ENCODE data around the gene ZMYND8. TPM values are rescaled to one million over a fixed set of nuclear protein-coding genes. Genes with fewer than 3 reads are reported as not detected.

ZMYND8 gene
- total RNA-seq, 1 donor from 2014 or later: 52.3 TPM

DNA sequence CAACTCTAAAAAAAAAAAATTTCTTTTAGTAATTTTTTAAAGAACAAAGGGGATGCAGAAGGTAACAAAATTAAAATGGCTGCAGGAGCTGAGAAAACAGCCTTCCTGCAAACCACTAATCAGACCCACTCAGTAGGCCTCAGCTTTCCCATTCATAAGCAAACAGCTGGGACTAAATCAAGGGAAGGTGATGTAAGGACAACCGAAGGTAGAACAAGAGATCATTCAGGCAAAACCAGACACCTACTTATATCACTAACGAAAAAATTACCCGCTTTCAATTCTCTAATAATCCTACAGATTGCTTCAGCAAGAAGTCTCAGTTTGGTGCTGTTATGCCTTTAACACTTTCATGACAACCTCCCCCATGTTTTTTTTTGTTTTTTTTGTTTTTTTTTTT lies 124.0 kb downstream of the ZMYND8 start:
- intact Hi-C loops (cut with micrococcal nuclease): no loop called here

DNA sequence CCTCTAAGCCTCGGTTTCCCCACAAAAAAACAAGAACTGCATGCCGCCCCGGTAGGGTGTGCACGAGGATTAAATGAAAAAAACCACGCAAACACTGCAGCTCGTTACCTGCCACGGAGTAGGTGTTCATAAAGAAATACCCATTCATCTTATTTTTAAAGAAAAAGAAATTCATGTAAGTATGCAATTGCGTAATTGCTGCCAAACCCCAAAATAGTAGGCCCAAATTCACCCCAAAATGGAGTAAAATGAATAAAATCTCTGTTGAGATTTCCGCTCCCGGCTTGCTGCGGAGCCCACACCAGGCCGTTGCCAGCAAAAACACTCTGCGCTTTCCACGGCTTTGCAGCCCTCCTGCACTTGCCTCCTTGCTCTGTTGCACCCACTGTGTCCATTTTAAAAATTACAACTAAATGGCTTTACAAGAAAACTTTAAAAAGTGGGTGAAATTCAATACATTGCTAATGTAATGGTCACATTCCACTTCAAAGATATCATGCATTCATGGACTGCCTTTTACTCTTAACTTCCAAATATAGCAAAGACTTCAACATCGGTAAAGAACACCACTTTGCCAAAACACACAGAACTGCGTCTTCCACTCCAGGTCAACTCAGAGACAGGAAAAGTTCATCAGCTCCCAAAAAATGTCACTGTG lies 125.0 kb downstream of the ZMYND8 start:
- intact Hi-C loops (cut with micrococcal nuclease): no loop called here

DNA sequence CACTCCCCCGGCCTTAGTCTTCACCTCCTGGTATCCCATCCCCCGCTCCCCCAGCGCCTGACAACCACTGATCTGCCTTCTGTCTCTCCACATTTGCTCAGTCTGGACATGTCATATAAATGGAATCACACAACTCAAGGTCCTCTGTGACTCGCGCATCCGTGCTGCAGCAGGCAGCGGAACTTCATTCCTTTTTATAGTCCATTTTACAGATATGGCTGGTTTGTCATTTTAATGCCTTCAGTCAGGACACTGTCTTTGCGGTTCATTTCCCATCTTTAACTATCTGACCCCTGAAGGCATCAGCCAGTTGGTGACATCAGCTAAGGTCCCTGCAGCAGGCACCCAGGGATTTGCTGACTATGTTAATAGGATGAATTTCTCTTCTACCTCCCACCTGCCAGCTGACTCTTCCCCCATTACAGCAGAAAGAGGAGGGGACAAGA lies 125.7 kb downstream of the ZMYND8 start:
- intact Hi-C loops (cut with micrococcal nuclease): no loop called here

DNA sequence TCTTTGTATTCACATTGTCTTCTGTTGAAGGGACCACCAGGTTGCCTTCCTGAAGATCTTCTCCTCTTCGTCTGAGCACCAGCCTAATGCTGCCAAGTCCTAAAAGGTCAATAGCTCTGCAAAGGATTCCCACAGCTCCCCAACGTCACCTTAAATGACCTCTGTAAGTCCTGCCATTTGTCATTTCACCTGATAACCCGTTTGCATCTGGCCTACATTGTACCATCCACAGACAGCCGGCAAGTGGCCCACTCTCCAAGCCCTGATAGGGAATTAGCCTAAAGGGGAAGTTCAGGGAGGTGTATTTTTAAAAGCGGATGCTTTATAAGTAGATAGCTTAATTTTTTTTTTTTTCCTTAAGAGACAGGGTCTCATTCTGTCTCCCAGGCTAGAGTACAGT lies 127.8 kb downstream of the ZMYND8 start:
- intact Hi-C loops (cut with micrococcal nuclease): no loop called here

DNA sequence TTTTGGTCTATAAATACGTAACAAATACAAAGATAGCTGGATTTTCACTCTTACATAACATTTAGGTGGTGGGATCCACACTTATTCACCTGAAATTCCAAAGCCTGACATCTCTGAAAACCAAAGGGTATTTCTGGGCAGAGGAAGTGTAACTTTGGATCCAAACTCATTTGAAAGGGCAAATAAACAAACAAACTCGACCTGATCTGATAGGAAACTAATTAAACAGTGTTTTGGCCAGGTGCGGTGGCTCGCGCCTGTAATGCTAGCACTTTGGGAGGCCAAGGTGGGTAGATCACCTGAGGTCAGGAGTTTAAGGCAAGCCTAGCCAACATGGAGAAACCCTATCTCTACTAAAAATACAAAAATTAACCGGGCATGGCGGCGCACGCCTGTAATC lies 128.9 kb downstream of the ZMYND8 start:
- intact Hi-C loops (cut with micrococcal nuclease): no loop called here

DNA sequence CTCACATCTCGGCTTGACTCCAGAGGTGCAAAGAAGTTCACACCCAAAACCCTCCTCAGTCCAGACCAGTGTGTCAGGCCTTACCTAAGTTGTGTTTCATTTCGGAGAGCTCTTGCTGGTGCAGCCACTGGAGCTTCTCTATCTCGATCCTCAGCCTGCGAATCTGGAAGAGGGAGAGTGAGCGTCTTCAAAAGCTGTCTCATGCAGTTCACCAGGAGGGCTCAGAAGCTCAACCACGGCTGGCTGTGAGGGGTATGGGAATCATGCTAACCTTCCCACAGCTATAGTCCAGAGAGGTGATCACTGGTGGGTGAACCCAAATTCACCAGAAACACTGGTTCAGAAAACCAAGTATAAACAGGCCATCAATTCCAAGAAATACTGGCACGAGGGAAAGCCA lies 129.4 kb downstream of the ZMYND8 start:
- intact Hi-C loops (cut with micrococcal nuclease): no loop called here

DNA sequence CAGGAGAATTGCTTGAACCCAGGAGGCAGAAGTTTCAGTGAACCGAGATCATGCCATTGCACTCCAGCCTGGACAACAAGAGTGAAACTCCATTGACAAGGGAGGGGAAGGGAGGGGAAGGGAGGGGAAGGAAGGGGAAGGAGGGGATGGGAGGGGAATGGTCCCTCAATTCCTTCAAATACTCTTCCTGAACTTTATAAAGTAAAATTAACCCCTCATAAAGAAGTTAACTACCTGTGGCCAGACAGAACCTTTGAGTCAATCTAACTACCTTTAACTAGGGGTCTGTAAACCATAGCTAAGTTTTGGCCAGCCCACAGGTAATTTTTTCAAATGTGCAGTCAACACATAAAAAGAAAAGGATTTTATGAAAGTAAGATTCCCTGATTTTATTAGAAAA lies 131.0 kb downstream of the ZMYND8 start:
- intact Hi-C loops (cut with micrococcal nuclease): no loop called here

DNA sequence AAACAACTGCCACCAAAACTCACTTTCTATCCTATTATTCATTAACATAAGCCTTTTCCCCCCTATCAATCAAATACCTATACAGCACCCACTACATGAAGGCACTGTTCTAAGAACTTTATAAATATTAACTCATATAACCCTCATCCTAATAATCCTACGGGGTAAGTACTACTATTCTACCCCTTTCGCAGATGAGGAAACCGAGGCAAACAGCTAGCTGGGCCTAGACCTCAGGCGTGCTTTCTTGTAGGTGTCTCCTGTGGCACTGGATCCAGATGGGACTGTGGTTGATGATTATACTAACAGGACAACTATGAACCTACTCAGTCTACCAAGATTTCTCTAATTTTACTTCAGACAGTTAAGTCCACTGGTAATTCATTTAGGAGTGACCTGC lies 131.6 kb downstream of the ZMYND8 start:
- intact Hi-C loops (cut with micrococcal nuclease): no loop called here

DNA sequence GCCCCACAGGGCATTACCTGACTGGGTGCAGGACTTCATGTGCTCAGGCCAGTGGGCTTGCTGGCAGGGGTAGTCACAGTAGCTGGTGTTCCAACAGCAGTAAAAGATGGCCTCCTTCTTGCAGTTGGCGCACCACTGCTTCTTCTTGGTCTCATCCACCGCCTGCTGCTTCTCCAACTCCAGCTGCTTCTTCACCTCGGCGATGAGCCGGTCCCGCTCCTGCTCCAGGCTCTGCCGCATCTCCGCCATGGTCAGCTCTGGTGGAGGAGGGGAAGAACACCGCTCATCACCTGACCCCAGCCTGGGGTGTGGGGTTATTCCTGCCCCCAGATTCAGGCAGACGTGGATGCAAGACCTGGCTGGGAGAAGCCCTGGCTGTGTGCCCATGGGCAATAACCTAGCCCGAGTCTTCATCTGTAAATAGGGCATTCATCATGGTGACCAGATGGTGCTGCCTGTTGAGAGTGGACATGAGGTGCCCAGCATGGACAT lies 132.2 kb downstream of the ZMYND8 start:
- intact Hi-C loops (cut with micrococcal nuclease): no loop called here

DNA sequence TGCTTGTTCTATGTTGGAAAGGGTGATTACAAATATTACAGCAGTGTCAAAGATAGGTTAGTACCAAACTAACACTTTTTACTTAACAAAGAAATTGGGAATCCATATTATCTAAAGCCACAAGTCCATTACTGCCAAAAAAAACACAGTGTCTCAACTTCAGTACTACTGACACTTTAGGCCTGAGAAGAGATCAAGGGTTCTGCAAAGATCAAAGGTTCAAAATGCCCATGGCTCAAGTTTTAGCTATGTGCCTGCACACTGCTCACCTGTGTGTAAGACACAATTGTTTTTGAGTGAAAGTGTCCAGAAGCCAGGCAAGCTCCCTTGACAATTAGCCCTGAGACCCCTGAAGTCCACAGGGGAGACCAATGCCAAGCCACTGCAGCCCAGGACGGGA lies 132.6 kb downstream of the ZMYND8 start:
- intact Hi-C loops (cut with micrococcal nuclease): no loop called here

DNA sequence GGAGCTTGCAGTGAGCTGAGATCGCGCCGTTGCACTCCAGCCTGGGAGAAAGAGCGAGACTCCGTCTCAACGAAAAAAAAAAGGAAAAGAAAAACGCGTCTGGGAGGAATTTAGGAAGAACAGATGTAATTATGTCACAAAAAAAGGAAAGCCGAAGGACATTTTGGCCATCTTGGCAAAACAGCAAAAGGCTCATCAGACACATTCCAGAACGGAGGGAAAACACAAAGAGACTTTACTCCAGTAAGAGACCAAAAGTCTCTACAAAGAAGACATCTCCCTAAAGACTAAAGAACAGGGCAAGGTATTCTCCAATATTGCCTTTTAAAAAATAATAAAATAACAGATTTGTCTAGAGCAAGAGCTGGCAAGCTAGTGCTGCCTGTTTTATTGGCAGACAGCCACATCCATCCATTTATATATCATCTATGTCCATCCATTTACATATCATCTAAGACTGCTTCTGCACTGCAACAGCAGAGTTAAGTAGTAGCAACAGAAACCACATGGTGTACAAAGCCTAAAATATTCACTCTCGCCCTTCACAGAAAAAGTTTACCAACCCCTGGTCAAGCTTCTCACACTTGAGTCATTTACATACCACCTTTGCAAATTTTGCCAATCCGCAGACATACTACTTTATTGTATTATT lies 133.9 kb downstream of the ZMYND8 start:
- intact Hi-C loops (cut with micrococcal nuclease): no loop called here

DNA sequence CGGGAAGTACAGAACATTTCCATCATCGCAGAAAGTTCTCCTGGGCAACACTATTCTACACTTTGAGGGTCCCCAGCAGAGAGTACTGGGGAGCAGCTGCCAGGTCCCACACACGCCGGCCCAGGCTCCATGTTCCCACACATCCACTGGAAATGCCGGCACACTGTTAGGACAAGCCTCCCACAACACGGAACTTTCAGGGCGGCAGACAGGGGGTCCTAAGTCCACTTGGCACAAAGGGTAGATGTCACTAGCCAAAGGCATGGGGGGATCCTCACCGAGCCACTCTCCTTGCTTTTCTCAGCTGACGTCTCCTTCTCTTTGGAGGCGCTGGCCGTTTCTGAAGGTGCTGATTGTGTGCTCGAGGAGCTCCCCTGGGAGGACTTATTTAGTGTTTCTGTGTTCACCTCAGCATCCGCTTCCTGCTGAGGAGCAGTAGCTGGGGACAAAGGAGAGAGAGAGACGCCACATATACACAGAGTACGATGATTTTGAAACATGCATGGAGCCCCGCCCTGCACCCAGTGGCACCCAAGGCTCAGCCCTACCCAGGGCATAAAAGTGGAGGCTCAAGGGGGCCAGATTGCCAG lies 135.4 kb downstream of the ZMYND8 start:
- intact Hi-C loops (cut with micrococcal nuclease): no loop called here

DNA sequence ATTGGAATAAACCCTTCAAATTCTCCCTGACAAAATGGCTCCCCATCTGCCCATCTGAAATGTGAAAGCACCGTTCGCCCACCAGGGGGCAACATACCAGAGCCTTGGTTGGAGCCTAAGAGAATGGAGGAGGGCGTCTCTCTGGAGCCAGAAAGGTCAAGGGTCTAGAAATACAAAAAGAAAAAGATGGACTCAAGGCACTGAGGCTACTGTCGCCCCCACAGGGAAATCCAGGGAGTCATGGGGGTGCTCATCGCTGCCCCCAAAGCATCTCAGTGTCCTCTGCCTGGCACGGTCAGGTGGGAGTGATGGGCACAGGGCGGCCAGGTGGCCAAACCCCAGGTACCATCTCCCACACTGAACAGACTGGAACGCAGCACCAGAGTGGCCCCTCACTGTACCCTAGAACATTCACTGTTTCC lies 136.3 kb downstream of the ZMYND8 start:
- intact Hi-C loops (cut with micrococcal nuclease): loop anchor here (1.0 kb wide), 1 partner anchor 164 kb away; no protein-coding TSS in a partner anchor

DNA sequence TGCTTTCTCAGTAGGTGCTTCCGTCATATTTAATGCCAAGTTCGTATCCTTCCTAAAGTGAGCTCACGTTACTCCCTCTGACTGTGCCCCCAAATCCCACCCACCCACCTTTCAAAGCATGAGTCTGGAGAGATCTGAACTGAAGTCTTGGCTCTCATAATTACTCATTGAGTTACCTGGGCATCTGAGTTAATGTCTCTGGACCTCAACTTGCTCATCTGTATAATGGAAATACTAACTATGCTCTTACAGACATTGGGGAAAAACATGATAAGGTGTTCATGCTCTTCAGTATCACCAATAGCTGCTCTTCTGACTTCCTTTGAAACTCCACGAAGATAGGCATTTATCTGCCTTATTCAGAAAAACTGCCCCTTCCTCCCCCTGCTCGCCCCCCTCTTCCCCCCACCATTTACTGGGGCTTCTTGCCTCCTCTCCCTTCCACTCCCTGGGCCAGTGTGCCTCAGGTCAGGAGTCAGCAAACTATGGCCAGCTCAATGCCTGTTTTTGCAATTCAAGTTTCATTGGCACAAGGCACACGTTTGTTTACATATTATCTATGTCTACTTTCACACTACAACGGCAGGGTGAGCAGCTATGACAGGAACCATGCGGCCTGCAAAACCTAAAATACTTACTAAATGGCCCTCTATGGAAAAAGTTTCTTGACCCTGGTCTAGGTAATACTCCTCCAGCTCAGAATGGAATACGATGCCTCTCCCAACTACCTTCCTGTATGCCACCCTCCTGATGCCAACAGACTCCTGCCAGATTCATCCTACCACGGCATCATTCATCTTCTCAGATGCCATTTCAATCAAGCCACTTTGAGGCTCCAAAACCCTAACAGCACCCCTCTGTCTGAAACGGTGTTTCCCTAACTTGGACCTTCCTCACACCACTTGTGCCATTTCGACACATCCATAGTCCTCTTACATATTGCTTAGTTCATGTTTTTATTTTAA lies 138.7 kb downstream of the ZMYND8 start:
- intact Hi-C loops (cut with micrococcal nuclease): no loop called here

DNA sequence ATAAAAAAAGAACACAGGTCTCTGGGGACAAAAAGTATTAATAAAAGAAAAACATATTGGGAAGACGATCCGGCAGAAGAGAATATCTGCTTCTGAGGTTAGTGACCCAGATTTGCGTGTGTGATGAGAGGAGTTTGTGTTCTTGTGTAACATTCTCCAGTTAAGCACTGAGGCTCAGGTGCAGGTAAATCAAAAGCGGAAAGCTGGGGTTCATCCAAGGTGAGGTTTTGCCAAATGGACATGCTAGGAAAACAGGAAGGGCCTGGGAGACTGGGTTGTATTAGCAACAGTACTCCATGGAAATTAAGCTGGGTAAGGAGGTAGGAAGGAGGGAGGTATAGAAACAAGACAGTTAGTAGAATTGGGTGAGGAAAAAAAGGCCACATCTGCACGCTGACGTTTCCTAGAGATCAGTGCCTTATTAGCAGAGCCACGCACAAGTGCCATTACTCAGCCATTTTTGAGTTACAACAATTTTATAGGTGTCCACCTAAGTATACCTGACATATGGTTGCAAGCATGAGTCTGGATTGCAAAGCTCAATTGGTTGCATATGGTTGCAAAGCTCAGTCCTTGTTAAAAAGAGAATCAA lies 139.6 kb downstream of the ZMYND8 start:
- intact Hi-C loops (cut with micrococcal nuclease): no loop called here

DNA sequence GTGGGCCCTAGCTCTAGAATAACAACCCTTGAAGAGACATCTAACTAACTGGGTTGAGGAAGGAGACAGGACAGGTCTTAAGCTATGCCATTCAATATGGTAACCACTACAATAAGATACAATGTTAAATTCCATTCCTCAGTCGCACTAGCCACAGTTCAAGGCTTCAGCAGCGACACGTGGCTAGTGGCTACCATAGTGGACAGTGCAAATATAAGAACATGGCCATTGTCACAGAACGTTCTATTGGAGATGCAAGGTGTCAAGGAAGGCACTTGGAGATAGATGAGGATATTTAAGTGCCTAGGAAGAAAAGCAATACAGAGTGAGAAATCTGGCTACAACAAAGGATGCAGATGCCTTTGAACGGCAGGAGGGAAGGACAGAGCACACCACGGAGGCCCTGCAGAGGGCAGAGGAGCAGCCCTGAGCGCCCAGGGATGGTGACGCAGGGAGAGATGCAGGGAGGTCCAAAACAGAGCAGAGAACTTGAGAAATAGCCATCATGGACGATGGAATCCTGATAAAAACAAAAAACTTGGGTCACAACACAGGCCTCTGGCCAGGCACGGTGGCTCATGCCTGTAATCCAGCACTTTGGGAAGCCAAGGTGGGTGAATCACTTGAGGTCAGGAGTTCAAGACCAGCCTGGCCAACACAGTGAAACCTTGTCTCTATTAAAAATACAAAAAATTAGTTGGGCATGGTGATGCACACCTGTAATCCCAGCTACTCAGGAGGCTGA lies 140.7 kb downstream of the ZMYND8 start:
- intact Hi-C loops (cut with micrococcal nuclease): no loop called here

DNA sequence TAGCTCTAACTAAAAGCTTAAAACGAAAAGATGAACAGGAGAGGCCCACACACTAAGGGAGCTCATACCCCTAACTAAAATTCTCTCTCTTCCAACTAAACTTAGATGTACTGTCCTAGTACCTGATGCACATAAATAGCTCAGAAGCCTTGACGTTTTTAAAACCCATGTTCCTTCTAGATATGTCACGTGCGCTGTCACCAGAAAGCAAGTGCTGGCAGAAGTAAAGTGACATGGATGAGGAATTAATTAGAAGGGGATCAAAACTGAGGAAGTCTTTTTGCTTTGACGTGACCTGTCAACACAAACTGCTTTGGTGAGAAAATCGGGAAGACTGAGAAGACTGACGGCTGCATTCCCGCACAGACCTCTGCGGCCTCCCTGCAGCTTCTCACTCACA lies 142.5 kb downstream of the ZMYND8 start:
- intact Hi-C loops (cut with micrococcal nuclease): no loop called here

DNA sequence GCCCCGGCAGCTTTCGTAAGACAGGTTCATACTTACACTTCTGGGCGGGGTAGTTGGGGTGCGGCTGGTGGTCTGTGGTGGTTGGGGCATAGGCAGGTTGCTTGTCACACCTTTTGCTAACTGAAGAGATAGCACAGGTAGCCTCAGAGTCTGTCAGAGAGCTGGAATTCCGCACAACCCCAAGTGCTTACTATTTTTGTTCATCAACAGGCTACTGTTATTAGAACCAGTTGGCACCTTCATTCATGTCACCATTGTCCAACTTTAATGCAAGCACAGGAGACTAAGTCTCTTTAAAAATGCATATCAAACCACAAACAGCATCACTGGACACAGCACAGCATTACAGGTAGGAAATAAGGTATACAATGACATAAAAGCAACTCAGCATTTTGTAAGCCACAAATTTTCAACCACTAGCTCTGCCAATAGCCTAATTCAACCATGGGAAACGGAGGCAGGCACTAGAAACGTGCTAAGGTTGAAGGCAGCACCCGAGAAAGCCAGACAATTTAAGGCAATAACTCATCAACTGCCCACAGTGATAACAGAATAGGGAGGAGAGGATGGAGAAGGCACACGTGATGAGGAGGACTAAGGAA lies 143.8 kb downstream of the ZMYND8 start:
- intact Hi-C loops (cut with micrococcal nuclease): no loop called here

DNA sequence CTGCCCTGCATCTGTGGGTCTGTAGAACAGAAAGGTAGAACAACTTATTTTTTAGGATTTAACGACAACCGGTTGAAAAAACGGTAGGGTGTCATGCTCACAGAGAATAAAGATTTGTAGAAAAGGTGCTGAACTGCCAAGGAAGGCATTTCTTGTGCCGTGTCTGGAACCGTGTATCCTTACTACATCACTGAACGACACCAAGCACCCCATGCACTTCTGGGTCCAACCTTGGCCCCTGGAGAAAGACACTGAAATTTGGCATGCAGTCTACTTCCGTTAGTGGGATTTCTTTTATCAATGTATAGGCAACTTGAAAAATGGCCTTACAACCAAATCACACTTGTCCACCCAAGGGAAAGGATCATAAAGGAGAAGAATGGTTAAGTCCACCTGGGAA lies 145.5 kb downstream of the ZMYND8 start:
- intact Hi-C loops (cut with micrococcal nuclease): no loop called here

DNA sequence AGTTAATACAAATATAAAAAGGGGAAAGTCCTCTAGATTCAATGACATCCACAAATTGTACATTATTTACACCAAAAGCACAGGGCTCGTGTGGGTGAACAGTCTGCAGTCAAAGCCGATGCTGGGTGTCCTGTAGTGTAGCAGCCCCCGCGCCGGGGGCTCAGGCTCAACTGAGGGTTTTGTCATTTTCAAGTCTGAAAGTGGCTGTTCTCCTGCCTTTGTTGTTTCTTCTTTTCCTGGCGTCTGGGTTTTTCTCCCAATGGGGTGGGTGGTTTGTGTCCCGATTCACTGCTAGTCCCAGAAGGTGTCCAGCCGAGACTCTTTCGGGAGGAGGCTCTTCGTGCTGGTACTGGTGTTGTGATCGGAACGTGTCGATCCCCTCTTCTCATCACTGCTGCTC lies 146.0 kb downstream of the ZMYND8 start:
- intact Hi-C loops (cut with micrococcal nuclease): no loop called here
